ENCODE results near the gene AGA.

AGA gene

GRCh38 chr4:177413076-177413475 is 29.2 kb downstream of the AGA start:
- H3K4me3 ChIP-seq (ENCODE audit: low read length, poor library complexity, severe bottlenecking), result no peak overlapping the region

GRCh38 chr4:177411996-177412395 is 30.2 kb downstream of the AGA start:
- no peaks in the 10 kb centered on the region for H3K79me2 ChIP-seq (ENCODE audit: insufficient read depth, low read length)
- TF ChIP-seq EZH2phosphoT487 (IDR thresholded peaks at IDR 0.05; ENCODE audit: borderline replicate concordance), result no peak
- no peak for TF ChIP-seq CTCF (conservative IDR thresholded peaks at IDR 0.05; ENCODE audit: low read length)
- no peak overlapping the region for H3K9ac ChIP-seq (ENCODE audit: low read depth, low read length, poor library complexity, severe bottlenecking)
- H3K4me1 ChIP-seq (ENCODE audit: insufficient read depth, low read length, poor library complexity, severe bottlenecking), result no peaks in the 10 kb centered on the region
- H3K4me2 ChIP-seq (ENCODE audit: low read depth, low read length, poor library complexity, severe bottlenecking), result no peak overlapping the region
- H3F3A ChIP-seq (ENCODE audit: low read depth), result no peaks in the 10 kb centered on the region
- H3K9me3 ChIP-seq (ENCODE audit: insufficient read depth, low read depth, low read length), result no peaks in the 10 kb centered on the region
- no peaks in the 10 kb centered on the region for H3K36me3 ChIP-seq (ENCODE audit: insufficient read depth, low read length)
- H3K4me3 ChIP-seq (ENCODE audit: low read length, poor library complexity, severe bottlenecking), result no peak overlapping the region
- no peaks in the 10 kb centered on the region for H3K27me3 ChIP-seq (ENCODE audit: insufficient read depth, low read length, poor library complexity, severe bottlenecking)
- no peaks in the 10 kb centered on the region for H3K9me2 ChIP-seq (replicated peaks; ENCODE audit: low read depth, low read length)
- no peak overlapping the region for H2AFZ ChIP-seq (ENCODE audit: low read length)
- no peaks in the 10 kb centered on the region for H4K20me1 ChIP-seq (ENCODE audit: insufficient read depth, low read length, poor library complexity, severe bottlenecking)

More at GRCh38 chr4:177413076-177413475, 29.2 kb downstream of the AGA start:
- Histone ChIP-seq H3F3A (ENCODE audit: low read depth) (no peaks in the 10 kb centered on the region), H3K4me1 (ENCODE audit: insufficient read depth, low read length, poor library complexity, severe bottlenecking) (no peaks in the 10 kb centered on the region), H2AFZ (ENCODE audit: low read length) (no peak overlapping the region), H3K36me3 (ENCODE audit: insufficient read depth, low read length) (no peaks in the 10 kb centered on the region), H3K27me3 (ENCODE audit: insufficient read depth, low read length, poor library complexity, severe bottlenecking) (no peaks in the 10 kb centered on the region), H3K79me2 (ENCODE audit: insufficient read depth, low read length) (no peaks in the 10 kb centered on the region), H4K20me1 (ENCODE audit: insufficient read depth, low read length, poor library complexity, severe bottlenecking) (no peaks in the 10 kb centered on the region), H3K9ac (ENCODE audit: low read depth, low read length, poor library complexity, severe bottlenecking) (no peak overlapping the region), H3K4me2 (ENCODE audit: low read depth, low read length, poor library complexity, severe bottlenecking) (no peak overlapping the region), H3K9me2 (replicated peaks; ENCODE audit: low read depth, low read length) (no peaks in the 10 kb centered on the region), H3K9me3 (ENCODE audit: insufficient read depth, low read depth, low read length) (no peaks in the 10 kb centered on the region)
- TF ChIP-seq EZH2phosphoT487 (IDR thresholded peaks at IDR 0.05; ENCODE audit: borderline replicate concordance) (no peak), CTCF (conservative IDR thresholded peaks at IDR 0.05; ENCODE audit: low read length) (no peak)

- no peak overlapping the region for H2AFZ ChIP-seq (ENCODE audit: low read length)
- H3K4me1 ChIP-seq (ENCODE audit: insufficient read depth, low read length, poor library complexity, severe bottlenecking), result no peaks in the 10 kb centered on the region
- H3K36me3 ChIP-seq (ENCODE audit: insufficient read depth, low read length), result no peaks in the 10 kb centered on the region
Observed at GRCh38 chr4:177410566-177410965, 31.7 kb downstream of the AGA start.

More at GRCh38 chr4:177410566-177410965, 31.7 kb downstream of the AGA start:
- Histone ChIP-seq H3K4me2 (ENCODE audit: low read depth, low read length, poor library complexity, severe bottlenecking) (no peak overlapping the region), H3K9me2 (replicated peaks; ENCODE audit: low read depth, low read length) (no peaks in the 10 kb centered on the region), H3F3A (ENCODE audit: low read depth) (no peaks in the 10 kb centered on the region), H3K27me3 (ENCODE audit: insufficient read depth, low read length, poor library complexity, severe bottlenecking) (no peaks in the 10 kb centered on the region), H3K79me2 (ENCODE audit: insufficient read depth, low read length) (no peaks in the 10 kb centered on the region), H4K20me1 (ENCODE audit: insufficient read depth, low read length, poor library complexity, severe bottlenecking) (no peaks in the 10 kb centered on the region), H3K4me3 (ENCODE audit: low read length, poor library complexity, severe bottlenecking) (no peak overlapping the region), H3K9me3 (ENCODE audit: insufficient read depth, low read depth, low read length) (no peaks in the 10 kb centered on the region), H3K9ac (ENCODE audit: low read depth, low read length, poor library complexity, severe bottlenecking) (no peak overlapping the region)
- TF ChIP-seq EZH2phosphoT487 (IDR thresholded peaks at IDR 0.05; ENCODE audit: borderline replicate concordance), result no peak
- TF ChIP-seq CTCF (conservative IDR thresholded peaks at IDR 0.05; ENCODE audit: low read length), result no peak
